Cardiac muscle cell (in vitro differentiated cells and primary cell): ENCODE results near the gene FAF2. TPM values are rescaled to one million over a fixed set of nuclear protein-coding genes. Genes with fewer than 3 reads are reported as not detected.

Experiments
- DNase-seq, 2 donors: peaks; one replicate each; pipeline versions ENCODE4 v3.0.0 to v3.0.0-alpha.2; 2010 to 2017; ENCODE audit warnings: low read depth in 1 of 2, low spot score in 1 of 2
- H3K27ac ChIP-seq: fragments of 200-600 bp; sonication (generic); 2 replicates; pipeline ENCODE4 v1.5.1; 2016
- H3K27me3 ChIP-seq: fragments of 200-600 bp; sonication (generic); 2 replicates; pipeline ENCODE4 v1.6.0; 2016; ENCODE audit warnings: control low read depth
- H3K36me3 ChIP-seq: fragments of 200-600 bp; sonication (generic); 2 replicates; pipeline ENCODE4 v1.5.1; 2016; ENCODE audit warnings: control low read depth
- H3K4me1 ChIP-seq: fragments of 200-600 bp; sonication (generic); 2 replicates; pipeline ENCODE4 v1.8.1; 2017; ENCODE audit warnings: low read depth, mild to moderate bottlenecking, mixed run types
- H3K4me3 ChIP-seq: fragments of 200-600 bp; sonication (generic); 2 replicates; pipeline ENCODE4 v1.5.1; 2016; ENCODE audit warnings: mild to moderate bottlenecking
- H3K9me3 ChIP-seq: fragments of 200-600 bp; sonication (generic); 2 replicates; pipeline ENCODE4 v1.5.1; 2017; ENCODE audit warnings: low read depth, mild to moderate bottlenecking, control low read depth
- CTCF ChIP-seq: IDR thresholded peaks from 2 replicates; pipeline ENCODE4 v1.5.1; 2012; ENCODE audit warnings: low read depth, mild to moderate bottlenecking, low read length
- polyA plus RNA-seq: library from polyadenylated mRNA; unstranded; fragments of >200 nt; fragmentation: Nextera tagmentation; extraction: Ambion mirVana; gene quantifications from 2 replicates; pipeline ENCODE4 v1.2.1, GENCODE V29; 2016
- total RNA-seq: library from RNA; depleted of rRNA; stranded (reverse); fragments of >200 nt; gene quantifications from 2 replicates; pipeline ENCODE4 v1.2.3, GENCODE V29; 2016

Gene FAF2
- total and polyA plus RNA-seq, 2 experiments from 2014 or later: 26.1 to 29.0 TPM

GRCh38 chr5:176545388-176545736 is 97.2 kb downstream of the FAF2 start:
- Histone ChIP-seq H3K9me3 (no peaks in the 10 kb centered on the region), H3K27ac (no peak overlapping the region), H3K36me3 (no peaks in the 10 kb centered on the region), H3K4me1 (peaks cover 10% of the 10 kb centered on the region), H3K27me3 (no peaks in the 10 kb centered on the region), H3K4me3 (no peak overlapping the region)
- no peak for TF ChIP-seq CTCF
- no peak for DNase-seq

- TF ChIP-seq CTCF: no peak
- peaks cover 10% of the 10 kb centered on the region for H3K4me1 ChIP-seq
- H3K36me3 ChIP-seq: no peaks in the 10 kb centered on the region
- DNase-seq: no peak
- no peak overlapping the region for H3K27ac ChIP-seq
- no peaks in the 10 kb centered on the region for H3K27me3 ChIP-seq
- H3K9me3 ChIP-seq: no peaks in the 10 kb centered on the region
- H3K4me3 ChIP-seq: no peak overlapping the region
These were observed 97.7 kb downstream of the FAF2 start for GRCh38 chr5:176545737-176546509.

- no peak overlapping the region for H3K27ac ChIP-seq
- no peak for DNase-seq
- no peaks in the 10 kb centered on the region for H3K9me3 ChIP-seq
- TF ChIP-seq CTCF: no peak
- H3K4me1 ChIP-seq: peaks cover 4% of the 10 kb centered on the region
- no peaks in the 10 kb centered on the region for H3K36me3 ChIP-seq
- H3K4me3 ChIP-seq: no peak overlapping the region
- H3K27me3 ChIP-seq: no peaks in the 10 kb centered on the region
These were observed 99.6 kb downstream of the FAF2 start for GRCh38 chr5:176547802-176548201.

- TF ChIP-seq CTCF: no peak
- Histone ChIP-seq H3K4me1 (peaks cover 4% of the 10 kb centered on the region), H3K9me3 (no peaks in the 10 kb centered on the region), H3K27ac (no peak within 1 kb of the TSS), H3K36me3 (no peaks in the 10 kb centered on the region), H3K4me3 (no peak within 1 kb of the TSS), H3K27me3 (no peaks in the 10 kb centered on the region)
- DNase-seq: no peak
These were observed 100.8 kb downstream of the FAF2 start, which contains the start of gene CDHR2 for GRCh38 chr5:176548967-176549444. CDHR2 (plus strand) TSS chr5:176549342; CDS start chr5:176565353, 16,011 bp downstream.

- H3K4me3 ChIP-seq: no peak overlapping the region
- H3K9me3 ChIP-seq: no peaks in the 10 kb centered on the region
- no peak overlapping the region for H3K27ac ChIP-seq
- H3K27me3 ChIP-seq: no peaks in the 10 kb centered on the region
- DNase-seq: no peak
- H3K4me1 ChIP-seq: peaks cover 4% of the 10 kb centered on the region
- H3K36me3 ChIP-seq: no peaks in the 10 kb centered on the region
- no peak for TF ChIP-seq CTCF
These were observed 101.7 kb downstream of the FAF2 start for GRCh38 chr5:176549871-176550270.
